WI38 (cell line): ENCODE results near the gene DCUN1D3.
"Not testable (repeated sequence)": the region's sequence is repeated elsewhere in the genome, so short reads cannot be mapped to it uniquely, and the experiment has no call there.

Experiments
- H3K4me3 ChIP-seq: 2 replicates; pipeline ENCODE4 v1.5.1; 2011; ENCODE audit warnings: low read depth, mild to moderate bottlenecking, control low read depth, low read length
- TF ChIP-seq, protein P1 (sequence below): IDR thresholded peaks from 2 replicates; pipeline ENCODE4 v1.5.1; 2012; ENCODE audit warnings: low read depth, mild to moderate bottlenecking, control low read depth, low read length

The DCUN1D3 gene

DNA sequence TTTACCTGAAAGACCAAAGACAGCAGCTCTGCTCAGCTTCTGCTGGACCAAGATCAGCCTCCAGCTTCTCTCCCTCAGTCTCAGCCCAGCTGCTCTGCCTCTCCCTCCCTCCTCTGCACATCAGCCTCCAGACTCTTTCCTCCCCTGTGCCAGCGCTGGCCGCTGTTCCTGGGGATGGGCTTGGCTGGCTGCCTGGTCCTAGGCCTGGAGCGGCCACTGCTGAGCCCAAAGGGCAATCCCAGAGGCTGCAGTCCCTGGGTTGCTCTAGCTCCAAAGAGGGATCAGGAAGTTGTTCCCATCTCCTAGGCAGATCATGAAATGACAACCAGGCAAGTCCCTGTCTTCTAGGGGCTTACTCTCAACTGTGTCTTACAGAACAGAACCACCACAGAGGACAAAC, 31.3 kb downstream of the DCUN1D3 start:
- no peak overlapping the region for H3K4me3 ChIP-seq
- TF ChIP-seq, protein P1, sequence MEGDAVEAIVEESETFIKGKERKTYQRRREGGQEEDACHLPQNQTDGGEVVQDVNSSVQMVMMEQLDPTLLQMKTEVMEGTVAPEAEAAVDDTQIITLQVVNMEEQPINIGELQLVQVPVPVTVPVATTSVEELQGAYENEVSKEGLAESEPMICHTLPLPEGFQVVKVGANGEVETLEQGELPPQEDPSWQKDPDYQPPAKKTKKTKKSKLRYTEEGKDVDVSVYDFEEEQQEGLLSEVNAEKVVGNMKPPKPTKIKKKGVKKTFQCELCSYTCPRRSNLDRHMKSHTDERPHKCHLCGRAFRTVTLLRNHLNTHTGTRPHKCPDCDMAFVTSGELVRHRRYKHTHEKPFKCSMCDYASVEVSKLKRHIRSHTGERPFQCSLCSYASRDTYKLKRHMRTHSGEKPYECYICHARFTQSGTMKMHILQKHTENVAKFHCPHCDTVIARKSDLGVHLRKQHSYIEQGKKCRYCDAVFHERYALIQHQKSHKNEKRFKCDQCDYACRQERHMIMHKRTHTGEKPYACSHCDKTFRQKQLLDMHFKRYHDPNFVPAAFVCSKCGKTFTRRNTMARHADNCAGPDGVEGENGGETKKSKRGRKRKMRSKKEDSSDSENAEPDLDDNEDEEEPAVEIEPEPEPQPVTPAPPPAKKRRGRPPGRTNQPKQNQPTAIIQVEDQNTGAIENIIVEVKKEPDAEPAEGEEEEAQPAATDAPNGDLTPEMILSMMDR: no peak

DNA sequence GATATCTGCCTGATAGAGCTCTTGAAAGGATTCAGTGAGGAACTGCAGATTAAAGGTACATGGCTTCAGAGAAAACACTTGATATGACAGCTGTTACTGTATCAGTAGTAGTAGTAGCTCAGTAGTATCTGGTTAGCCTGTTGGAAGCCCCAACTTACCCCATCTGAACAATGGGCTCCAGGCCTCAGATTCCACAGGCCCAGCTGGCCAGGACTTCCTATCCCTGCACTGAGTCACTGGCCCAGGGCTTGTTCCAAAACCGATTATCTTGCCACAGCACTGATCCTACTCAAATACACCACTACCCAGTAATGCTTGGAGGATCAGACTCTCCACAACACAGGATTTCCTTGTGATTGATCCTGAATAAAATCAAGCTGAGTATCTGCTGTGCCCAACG, 32.6 kb downstream of the DCUN1D3 start:
- TF ChIP-seq, protein P1: no peak
- H3K4me3 ChIP-seq: no peak overlapping the region

DNA sequence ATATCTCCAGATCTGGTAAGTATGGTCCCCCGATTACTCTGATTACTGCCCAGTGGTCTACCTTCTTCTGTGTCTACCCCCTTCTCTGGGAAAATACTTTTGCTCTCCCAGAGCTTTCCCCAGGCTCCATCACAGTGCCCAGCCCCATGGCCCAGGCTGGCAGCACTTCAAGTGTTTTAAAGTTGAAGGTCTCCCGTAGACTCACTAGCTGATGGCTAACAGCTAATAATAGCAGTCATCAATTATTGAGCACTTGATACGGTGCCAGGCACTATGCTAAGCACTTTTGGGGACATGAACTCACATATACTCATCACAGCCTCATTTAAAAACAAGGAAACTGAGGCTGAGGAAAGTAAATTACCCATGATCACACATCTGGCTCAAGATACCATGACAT, 33.4 kb downstream of the DCUN1D3 start:
- H3K4me3 ChIP-seq: no peak overlapping the region
- TF ChIP-seq, protein P1: no peak

DNA sequence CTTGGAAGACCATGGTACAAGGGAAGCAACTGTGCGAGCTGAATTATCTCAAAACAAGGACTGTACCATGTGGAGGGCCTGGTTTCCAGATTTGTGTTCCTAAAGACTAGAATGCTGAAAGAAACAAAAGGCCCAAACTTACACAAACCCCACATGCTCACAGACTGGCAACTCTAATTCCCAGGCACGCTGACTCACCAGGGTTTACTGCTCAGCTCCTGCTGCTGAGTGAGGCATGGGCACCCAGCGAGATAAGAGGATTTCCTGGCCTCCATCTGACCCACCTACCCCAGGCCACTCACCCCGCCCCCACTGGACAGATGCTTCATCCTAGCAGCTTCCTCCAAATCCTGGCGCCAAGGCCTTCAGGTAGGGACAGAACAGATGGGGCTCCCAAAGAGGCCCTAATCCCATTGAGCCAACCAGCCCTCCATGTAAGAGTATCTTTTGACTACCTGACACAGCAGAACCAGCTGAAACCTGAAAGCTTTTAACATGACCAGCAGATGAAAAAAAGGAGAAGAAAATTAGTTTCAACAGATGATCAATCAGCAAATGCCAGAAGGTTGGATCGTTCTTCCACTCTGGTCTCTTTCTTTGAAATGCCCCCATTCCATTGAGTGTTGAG, 33.9 kb downstream of the DCUN1D3 start:
- TF ChIP-seq, protein P1: no peak
- no peak overlapping the region for H3K4me3 ChIP-seq

GRCh38 chr16:20865420-20866131, 34.6 kb downstream of the DCUN1D3 start:
- no peak overlapping the region for H3K4me3 ChIP-seq
- TF ChIP-seq, protein P1: no peak

DNA sequence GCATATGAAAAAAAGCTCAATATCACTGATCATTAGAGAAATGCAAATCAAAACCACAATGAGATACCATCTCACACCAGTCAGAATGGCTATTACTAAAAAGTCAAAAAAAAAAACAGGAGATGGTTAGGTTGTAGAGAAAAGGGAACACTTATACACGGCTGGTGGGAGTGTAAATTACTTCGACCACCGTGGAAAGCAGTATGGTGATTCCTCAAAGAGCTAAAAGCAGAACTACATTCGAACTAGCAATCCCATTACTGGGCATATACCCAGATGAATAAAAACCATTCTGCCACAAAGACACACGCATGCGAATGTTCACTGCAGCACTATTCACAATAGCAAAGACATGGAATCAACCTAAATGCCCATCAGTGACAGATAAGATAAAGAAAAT, 35.8 kb downstream of the DCUN1D3 start:
- not testable (repeated sequence) for H3K4me3 ChIP-seq

- H3K4me3 ChIP-seq: no peak overlapping the region
- TF ChIP-seq, protein P1: no peak
Measured at GRCh38 chr16:20862162-20862960, 37.8 kb downstream of the DCUN1D3 start.

DNA sequence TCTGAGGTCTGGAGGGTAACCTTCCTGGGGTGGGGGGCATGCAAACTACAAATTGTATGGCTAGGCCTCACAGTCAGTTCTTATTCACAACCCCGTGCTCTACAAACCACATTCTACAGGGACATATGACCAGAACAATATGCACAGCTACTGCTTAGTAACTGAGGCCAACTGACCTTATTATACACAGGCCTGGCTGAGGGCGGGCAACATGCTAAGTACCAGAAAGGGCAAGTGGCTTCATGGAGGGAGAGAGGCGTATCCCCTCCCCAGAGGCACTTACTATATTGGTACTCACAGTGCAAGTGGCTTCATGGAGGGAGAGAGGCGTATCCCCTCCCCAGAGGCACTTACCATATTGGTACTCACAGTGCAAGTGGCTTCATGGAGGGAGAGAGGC, 39.2 kb downstream of the DCUN1D3 start:
- H3K4me3 ChIP-seq: not testable (repeated sequence)
